Adrenal gland (tissue), 12 donors: ENCODE measurements around the gene SH3BP4. TPM values are rescaled to one million over a fixed set of nuclear protein-coding genes. Genes with fewer than 3 reads are reported as not detected.

Experiments
- DNase-seq, 7 donors: peaks; one replicate each; pipeline ENCODE4 v3.0.0-alpha.2; 2019 to 2020
- H3K27ac ChIP-seq, 5 donors: fragments of 200-600 bp; sonication (generic) in 4 of 5; 1 replicate in 3 of 5; 2 replicates in 2 of 5; pipeline versions ENCODE4 v1.5.1 to v1.8.0; 2016 to 2020; ENCODE audit warnings: mild to moderate bottlenecking in 1 of 5
- H3K27me3 ChIP-seq: fragments of 200-600 bp; 2 replicates; pipeline ENCODE4 v1.8.0; 2021
- H3K36me3 ChIP-seq, 2 donors: fragments of 200-600 bp; replicated peaks in 1 of 2; 1 replicate in 1 of 2; 2 replicates in 1 of 2; pipeline versions ENCODE4 v1.5.1 to v1.8.0; 2018 to 2022
- H3K4me1 ChIP-seq, 2 donors: fragments of 200-600 bp; replicated peaks in 1 of 2; 1 replicate in 1 of 2; 2 replicates in 1 of 2; pipeline versions ENCODE4 v1.5.1 to v1.8.0; 2018 to 2021
- H3K4me3 ChIP-seq, 4 donors: fragments of 200-600 bp; sonication (generic) in 3 of 4; one replicate each; pipeline ENCODE4 v1.5.1; 2016 to 2018
- H3K9me3 ChIP-seq, 3 donors: fragments of 200-600 bp; sonication (generic) in 1 of 3; replicated peaks in 1 of 3; 1 replicate in 2 of 3; 2 replicates in 1 of 3; pipeline versions ENCODE4 v1.5.1 to v1.8.0; 2016 to 2021
- POLR2A ChIP-seq, 2 donors: fragments of 450-650 bp; IDR thresholded peaks; one replicate each; pipeline ENCODE4 v1.6.1; 2017; ENCODE audit warnings: antibody characterized with exemption in 2 of 2, mild to moderate bottlenecking in 2 of 2, moderate library complexity in 1 of 2
- WGBS, 4 donors: extraction: QIAGEN DNeasy Blood & Tissue Kit in 2 of 4; methylation state at CpG; one replicate each; pipeline versions ENCODE4 v1.1.5 to v1.1.7; 2013 to 2017; 5-methylcytosine and 5-hydroxymethylcytosine counted together
- intact Hi-C, 2 donors: fragments of 100-400 bp; cut with DNase I; formaldehyde crosslinking; loops; one replicate each; pipeline versions ENCODE4 v1.14.1 to v1.15.0; 2022 to 2023
- polyA plus RNA-seq, 3 donors: library from polyadenylated mRNA; stranded (reverse); fragments of 200-250 nt in 2 of 3; fragments of 350-450 nt in 1 of 3; fragmentation: Illumina TruSeq in 1 of 3; extraction: RNeasy Lipid Tissue Mini Kit (QIAGEN cat#74804) in 1 of 3; gene quantifications; one replicate each; pipeline ENCODE4 v1.2.3, GENCODE V29; 2013 to 2014
- total RNA-seq, 9 donors: library from RNA; depleted of rRNA in 4 of 9; stranded (reverse); fragments of >200 nt in 4 of 9; fragments of 120-200 nt in 1 of 9; fragmentation: NEBNext Ultra II Directional in 1 of 9; extraction: Animal tissue kit (Norgen Biotek cat#: 25700) in 1 of 9; gene quantifications; one replicate each; pipeline versions ENCODE4 v1.1.0 to v1.2.4, GENCODE V29; 2013 to 2023
- TF ChIP-seq, protein P1 (sequence below), 6 experiments: fragments of 450-650 bp in 4 of 6; fragments of 200-600 bp in 2 of 6; sonication (generic) in 1 of 6; IDR thresholded peaks; 1 replicate in 5 of 6; 2 replicates in 1 of 6; pipeline versions ENCODE4 v1.5.1 to v1.8.0; 2016 to 2021; ENCODE audit warnings: antibody characterized with exemption in 6 of 6, mild to moderate bottlenecking in 2 of 6, moderate library complexity in 1 of 6
- donor health status: healthy with polysubstance abuse.
- donor health status: Bipolar disorder and iron deficiency.
- donor health status: DM: yes; HTN: yes; CAD: no.
- donor health status: DM: no; HTN: no; CAD: no.
- donor health status: DM: no; HTN: no; CAD: no.
- donor health status: DM: yes; HTN: yes; CAD: no.

SH3BP4 gene
- total and polyA plus RNA-seq, 12 donors: 5.1 to 26.9 (median 19.9) TPM

DNA sequence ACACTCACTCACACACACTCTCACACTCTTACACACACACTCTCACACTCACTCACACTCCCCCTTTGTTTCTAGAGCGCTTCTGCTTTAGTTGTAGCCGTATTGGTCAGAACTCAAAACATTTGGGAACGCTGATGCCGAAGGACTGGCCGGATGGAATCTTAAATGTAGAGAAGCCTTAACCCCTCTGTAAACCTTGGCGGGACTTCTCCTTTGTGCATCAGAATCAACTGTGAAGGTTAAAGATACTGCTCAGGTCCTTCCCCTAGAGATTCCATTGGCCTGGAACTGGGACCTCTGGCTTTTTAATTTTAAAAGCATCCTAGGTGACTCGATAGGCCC, 18.3 kb downstream of the SH3BP4 start:
- Histone ChIP-seq H3K4me3 (no peak overlapping the region), H3K9me3 (no peaks in the 10 kb centered on the region), H3K27ac (no peak overlapping the region), H3K4me1 (peaks cover 0 to 6% of the 10 kb centered on the region in 2 donors), H3K36me3 (no peaks in the 10 kb centered on the region), H3K27me3 (no peaks in the 10 kb centered on the region)
- WGBS, 4 donors: 80 to 88% (median 84%) methylated on average over 7 of the region's 7 CpGs
- no peak for DNase-seq
- intact Hi-C loops: no loop called here
- TF ChIP-seq POLR2A (IDR thresholded peaks at IDR 0.05): no peak
- TF ChIP-seq, protein P1, sequence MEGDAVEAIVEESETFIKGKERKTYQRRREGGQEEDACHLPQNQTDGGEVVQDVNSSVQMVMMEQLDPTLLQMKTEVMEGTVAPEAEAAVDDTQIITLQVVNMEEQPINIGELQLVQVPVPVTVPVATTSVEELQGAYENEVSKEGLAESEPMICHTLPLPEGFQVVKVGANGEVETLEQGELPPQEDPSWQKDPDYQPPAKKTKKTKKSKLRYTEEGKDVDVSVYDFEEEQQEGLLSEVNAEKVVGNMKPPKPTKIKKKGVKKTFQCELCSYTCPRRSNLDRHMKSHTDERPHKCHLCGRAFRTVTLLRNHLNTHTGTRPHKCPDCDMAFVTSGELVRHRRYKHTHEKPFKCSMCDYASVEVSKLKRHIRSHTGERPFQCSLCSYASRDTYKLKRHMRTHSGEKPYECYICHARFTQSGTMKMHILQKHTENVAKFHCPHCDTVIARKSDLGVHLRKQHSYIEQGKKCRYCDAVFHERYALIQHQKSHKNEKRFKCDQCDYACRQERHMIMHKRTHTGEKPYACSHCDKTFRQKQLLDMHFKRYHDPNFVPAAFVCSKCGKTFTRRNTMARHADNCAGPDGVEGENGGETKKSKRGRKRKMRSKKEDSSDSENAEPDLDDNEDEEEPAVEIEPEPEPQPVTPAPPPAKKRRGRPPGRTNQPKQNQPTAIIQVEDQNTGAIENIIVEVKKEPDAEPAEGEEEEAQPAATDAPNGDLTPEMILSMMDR (IDR thresholded peaks at IDR 0.05): no peak

DNA sequence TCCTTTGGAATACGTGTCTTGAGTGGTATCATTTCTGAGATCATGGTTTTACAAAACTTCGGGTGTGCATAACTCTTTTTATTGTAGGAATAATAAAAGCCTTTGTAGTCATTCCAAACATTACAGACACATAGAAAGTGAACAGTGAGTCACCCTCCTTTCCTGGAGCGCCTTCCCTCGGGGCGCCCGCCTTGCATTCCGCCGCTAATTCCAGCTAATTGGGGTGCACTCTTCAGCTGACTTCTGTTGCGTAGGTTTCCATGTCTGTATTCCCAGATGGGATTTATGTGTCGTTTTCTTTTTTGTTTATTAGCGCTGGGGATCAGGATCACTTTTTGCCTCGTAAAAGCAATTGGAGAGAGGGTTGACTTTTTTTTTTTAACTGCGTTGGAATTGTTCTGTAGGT, 18.7 kb downstream of the SH3BP4 start:
- H3K9me3 ChIP-seq: no peaks in the 10 kb centered on the region
- H3K27me3 ChIP-seq: no peaks in the 10 kb centered on the region
- TF ChIP-seq, protein P1 (IDR thresholded peaks at IDR 0.05): no peak
- TF ChIP-seq POLR2A (IDR thresholded peaks at IDR 0.05): no peak
- no peak overlapping the region for H3K4me3 ChIP-seq
- H3K27ac ChIP-seq: no peak overlapping the region
- DNase-seq: no peak
- WGBS, 4 donors: 75 to 86% (median 83%) methylated on average over 13 of the region's 13 CpGs
- no peaks in the 10 kb centered on the region for H3K36me3 ChIP-seq
- intact Hi-C loops: no loop called here
- peaks cover 0 to 2% of the 10 kb centered on the region in 2 donors for H3K4me1 ChIP-seq

DNA sequence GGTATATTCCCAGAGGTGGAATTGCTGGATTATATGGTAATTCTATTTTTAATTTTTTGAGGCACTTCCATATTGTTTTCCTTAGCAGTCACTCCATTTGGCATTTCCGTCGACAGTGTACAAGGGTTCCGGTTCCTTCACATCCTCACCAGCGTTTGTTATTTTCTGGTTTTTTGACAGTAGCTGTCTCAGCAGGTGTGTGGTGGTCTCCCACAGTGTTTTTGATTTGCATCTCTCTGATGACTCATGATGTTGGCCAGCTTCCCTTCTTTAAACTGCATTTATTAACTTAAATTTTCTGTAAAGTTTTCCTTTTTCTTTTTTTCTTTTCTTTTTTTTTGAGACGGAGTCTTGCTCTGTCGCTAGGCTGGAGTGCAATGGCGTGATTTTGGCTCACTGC, 19.7 kb downstream of the SH3BP4 start:
- WGBS, 4 donors: 85 to 93% (median 89%) methylated on average over 7 of the region's 7 CpGs
- H3K27me3 ChIP-seq: no peaks in the 10 kb centered on the region
- H3K36me3 ChIP-seq: no peaks in the 10 kb centered on the region
- H3K9me3 ChIP-seq: no peaks in the 10 kb centered on the region
- intact Hi-C loops: no loop called here
- peaks cover 0 to 2% of the 10 kb centered on the region in 2 donors for H3K4me1 ChIP-seq
- no peak for DNase-seq
- H3K27ac ChIP-seq: no peak overlapping the region
- TF ChIP-seq, protein P1 (IDR thresholded peaks at IDR 0.05): no peak
- no peak for TF ChIP-seq POLR2A (IDR thresholded peaks at IDR 0.05)
- no peak overlapping the region for H3K4me3 ChIP-seq

DNA sequence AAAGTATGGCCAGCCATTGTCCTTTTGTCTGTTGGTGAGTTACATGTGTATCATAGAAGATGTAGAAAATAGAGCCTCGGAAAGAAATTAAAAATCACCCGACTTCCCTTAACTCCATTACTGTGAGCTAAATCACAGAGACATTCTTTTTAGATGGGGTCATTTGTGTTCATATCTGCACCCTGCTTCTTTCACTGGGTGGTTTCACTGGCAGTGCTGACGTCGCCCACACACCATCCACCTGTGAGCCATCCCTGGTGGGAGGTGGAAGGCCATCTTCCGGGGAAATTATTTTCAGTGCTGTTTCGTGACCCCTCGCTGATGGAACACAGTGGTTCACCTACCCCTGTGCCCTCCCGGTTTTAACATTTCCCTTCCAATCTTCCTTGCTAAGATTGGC, 21.2 kb downstream of the SH3BP4 start:
- no peak for DNase-seq
- intact Hi-C loops: no loop called here
- TF ChIP-seq, protein P1 (IDR thresholded peaks at IDR 0.05): no peak
- TF ChIP-seq POLR2A (IDR thresholded peaks at IDR 0.05): no peak
- Histone ChIP-seq H3K36me3 (no peaks in the 10 kb centered on the region), H3K4me1 (peaks cover 0 to 5% of the 10 kb centered on the region in 2 donors), H3K27ac (no peak overlapping the region), H3K4me3 (no peak overlapping the region), H3K9me3 (no peaks in the 10 kb centered on the region), H3K27me3 (no peaks in the 10 kb centered on the region)
- 87 to 96% (median 91%) methylated on average over 8 of the region's 8 CpGs for WGBS, 4 donors
